Measurements from ENCODE around the gene CLDN3. TPM values are rescaled to one million over a fixed set of nuclear protein-coding genes. Genes with fewer than 3 reads are reported as not detected.
A peak's percentile ranks its signal among the peaks of the same experiment; 100 is the strongest.

The CLDN3 gene
- total RNA-seq, 1 experiment from 2014 or later, result not detected

GRCh38 chr7:73734619-73735527, 35.2 kb downstream of the CLDN3 start:
- Mint-ChIP-seq H3K36me3 (ENCODE audit: insufficient read depth, unreplicated experiment) (peaks cover 25% of the 10 kb centered on the region), H3K4me3 (ENCODE audit: unreplicated experiment) (no peak overlapping the region), H3K9me3 (ENCODE audit: unreplicated experiment) (no peaks in the 10 kb centered on the region), H3K27ac (ENCODE audit: low read depth, unreplicated experiment) (peak overlapping the region; percentile 76), H3K4me1 (ENCODE audit: insufficient read depth, unreplicated experiment) (peaks cover 19% of the 10 kb centered on the region), H3K27me3 (ENCODE audit: insufficient read depth, unreplicated experiment) (no peaks in the 10 kb centered on the region)
- DNase-seq (ENCODE audit: unreplicated experiment), result peak; percentile 97
- TF ChIP-seq CTCF (IDR thresholded peaks at IDR 0.05; ENCODE audit: unreplicated experiment), result peak; percentile 90
- CTCF ChIA-PET, result interaction anchor here (0.5 to 10.0 kb wide), 20 partner anchors 10 to 283 kb away, joined by 3 to 67 read pairs (median 4); partner anchors contain the start of gene METTL27
- no TSS peak for BruUV-seq (replicated peaks)
- intact Hi-C loops (cut with micrococcal nuclease), result loop anchor here (2.0 kb wide), 2 partner anchors 128 to 214 kb away; no protein-coding TSS in a partner anchor
- POLR2A ChIA-PET, result interaction anchor here (0.6 to 2.2 kb wide), 14 partner anchors 10 to 582 kb away, joined by 3 to 8 read pairs (median 4); partner anchors contain the start of genes BUD23 and TBL2

- no peak for DNase-seq (ENCODE audit: unreplicated experiment)
- Mint-ChIP-seq H3K27ac (ENCODE audit: low read depth, unreplicated experiment) (no peak overlapping the region), H3K36me3 (ENCODE audit: insufficient read depth, unreplicated experiment) (peaks cover 30% of the 10 kb centered on the region), H3K4me1 (ENCODE audit: insufficient read depth, unreplicated experiment) (peaks cover 13% of the 10 kb centered on the region), H3K9me3 (ENCODE audit: unreplicated experiment) (no peaks in the 10 kb centered on the region), H3K4me3 (ENCODE audit: unreplicated experiment) (no peak overlapping the region), H3K27me3 (ENCODE audit: insufficient read depth, unreplicated experiment) (no peaks in the 10 kb centered on the region)
- intact Hi-C loops (cut with micrococcal nuclease), result no loop called here
- ChIA-PET POLR2A (interaction anchor here (0.8 kb wide), 1 partner anchor 122 kb away, joined by 3 read pairs; no protein-coding TSS in a partner anchor), CTCF (interaction anchor here (0.5 to 10.0 kb wide), 6 partner anchors 49 to 125 kb away, joined by 3 to 67 read pairs (median 4); partner anchors contain the start of genes BUD23 and DNAJC30)
- BruUV-seq (replicated peaks), result no TSS peak
- no peak for TF ChIP-seq CTCF (IDR thresholded peaks at IDR 0.05; ENCODE audit: unreplicated experiment)
Measured at GRCh38 chr7:73732397-73732796, 37.7 kb downstream of the CLDN3 start.

- ChIA-PET POLR2A (no interaction called here), CTCF (interaction anchor here (0.7 to 10.0 kb wide), 4 partner anchors 120 to 145 kb away, joined by 4 to 67 read pairs (median 6); no protein-coding TSS in a partner anchor)
- no peak for DNase-seq (ENCODE audit: unreplicated experiment)
- no peak overlapping the region for H3K27ac Mint-ChIP-seq (ENCODE audit: low read depth, unreplicated experiment)
- no peak overlapping the region for H3K4me3 Mint-ChIP-seq (ENCODE audit: unreplicated experiment)
- peaks cover 17% of the 10 kb centered on the region for H3K36me3 Mint-ChIP-seq (ENCODE audit: insufficient read depth, unreplicated experiment)
- H3K4me1 Mint-ChIP-seq (ENCODE audit: insufficient read depth, unreplicated experiment), result peaks cover 13% of the 10 kb centered on the region
- TF ChIP-seq CTCF (IDR thresholded peaks at IDR 0.05; ENCODE audit: unreplicated experiment), result no peak
- no peaks in the 10 kb centered on the region for H3K27me3 Mint-ChIP-seq (ENCODE audit: insufficient read depth, unreplicated experiment)
- H3K9me3 Mint-ChIP-seq (ENCODE audit: unreplicated experiment), result no peaks in the 10 kb centered on the region
- BruUV-seq (replicated peaks), result no TSS peak
- intact Hi-C loops (cut with micrococcal nuclease), result no loop called here
Measured at GRCh38 chr7:73730485-73730884, 39.6 kb downstream of the CLDN3 start.

GRCh38 chr7:73728551-73728950, 41.5 kb downstream of the CLDN3 start:
- no peak for DNase-seq (ENCODE audit: unreplicated experiment)
- no peak for TF ChIP-seq CTCF (IDR thresholded peaks at IDR 0.05; ENCODE audit: unreplicated experiment)

More at GRCh38 chr7:73728551-73728950, 41.5 kb downstream of the CLDN3 start:
- peaks cover 11% of the 10 kb centered on the region for H3K36me3 Mint-ChIP-seq (ENCODE audit: insufficient read depth, unreplicated experiment)
- BruUV-seq (replicated peaks), result no TSS peak
- intact Hi-C loops (cut with micrococcal nuclease), result loop anchor here (5.0 kb wide), 1 partner anchor 61 kb away; the partner anchor contains the start of gene VPS37D
- no peaks in the 10 kb centered on the region for H3K9me3 Mint-ChIP-seq (ENCODE audit: unreplicated experiment)
- CTCF ChIA-PET, result interaction anchor here (0.6 to 10.0 kb wide), 6 partner anchors 117 to 672 kb away, joined by 3 to 67 read pairs (median 4); no protein-coding TSS in a partner anchor
- POLR2A ChIA-PET, result interaction anchor here (0.9 kb wide), 1 partner anchor 122 kb away, joined by 3 read pairs; no protein-coding TSS in a partner anchor
- H3K27me3 Mint-ChIP-seq (ENCODE audit: insufficient read depth, unreplicated experiment), result no peaks in the 10 kb centered on the region
- H3K4me1 Mint-ChIP-seq (ENCODE audit: insufficient read depth, unreplicated experiment), result peaks cover 5% of the 10 kb centered on the region
- no peak overlapping the region for H3K4me3 Mint-ChIP-seq (ENCODE audit: unreplicated experiment)
- H3K27ac Mint-ChIP-seq (ENCODE audit: low read depth, unreplicated experiment), result no peak overlapping the region

Measured in MCF 10A (cell line).